WI38 (cell line): Measurements from ENCODE around the gene HBP1.
A peak's percentile ranks its signal among the peaks of the same experiment; 100 is the strongest.
"Not testable (repeated sequence)": the region's sequence is repeated elsewhere in the genome, so short reads cannot be mapped to it uniquely, and the experiment has no call there.

Experiments
- H3K4me3 ChIP-seq: 2 replicates; pipeline ENCODE4 v1.5.1; 2011; ENCODE audit warnings: low read depth, mild to moderate bottlenecking, control low read depth, low read length
- TF ChIP-seq, protein P1 (sequence below): IDR thresholded peaks from 2 replicates; pipeline ENCODE4 v1.5.1; 2012; ENCODE audit warnings: low read depth, mild to moderate bottlenecking, control low read depth, low read length

Gene HBP1

DNA sequence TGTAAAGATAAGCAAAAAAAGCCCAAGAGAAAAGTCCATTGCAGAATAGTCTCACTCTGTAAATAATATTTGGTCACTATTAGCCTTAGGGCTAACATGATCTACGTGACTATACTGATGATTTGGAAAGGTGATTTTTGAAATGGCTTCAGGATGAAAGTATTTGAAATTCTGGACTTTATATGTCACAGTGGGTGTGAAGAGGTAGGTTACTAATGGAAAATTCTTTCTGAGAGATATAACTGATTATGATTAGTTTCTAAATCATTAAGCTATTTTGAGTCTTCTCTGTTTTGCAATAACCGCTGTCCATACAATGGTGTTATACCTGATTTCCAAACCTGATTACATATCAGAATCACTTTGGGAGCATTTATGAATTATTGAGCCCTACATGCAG, 20.1 kb upstream of the HBP1 start:
- TF ChIP-seq, protein P1, sequence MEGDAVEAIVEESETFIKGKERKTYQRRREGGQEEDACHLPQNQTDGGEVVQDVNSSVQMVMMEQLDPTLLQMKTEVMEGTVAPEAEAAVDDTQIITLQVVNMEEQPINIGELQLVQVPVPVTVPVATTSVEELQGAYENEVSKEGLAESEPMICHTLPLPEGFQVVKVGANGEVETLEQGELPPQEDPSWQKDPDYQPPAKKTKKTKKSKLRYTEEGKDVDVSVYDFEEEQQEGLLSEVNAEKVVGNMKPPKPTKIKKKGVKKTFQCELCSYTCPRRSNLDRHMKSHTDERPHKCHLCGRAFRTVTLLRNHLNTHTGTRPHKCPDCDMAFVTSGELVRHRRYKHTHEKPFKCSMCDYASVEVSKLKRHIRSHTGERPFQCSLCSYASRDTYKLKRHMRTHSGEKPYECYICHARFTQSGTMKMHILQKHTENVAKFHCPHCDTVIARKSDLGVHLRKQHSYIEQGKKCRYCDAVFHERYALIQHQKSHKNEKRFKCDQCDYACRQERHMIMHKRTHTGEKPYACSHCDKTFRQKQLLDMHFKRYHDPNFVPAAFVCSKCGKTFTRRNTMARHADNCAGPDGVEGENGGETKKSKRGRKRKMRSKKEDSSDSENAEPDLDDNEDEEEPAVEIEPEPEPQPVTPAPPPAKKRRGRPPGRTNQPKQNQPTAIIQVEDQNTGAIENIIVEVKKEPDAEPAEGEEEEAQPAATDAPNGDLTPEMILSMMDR: no peak
- no peak overlapping the region for H3K4me3 ChIP-seq

DNA sequence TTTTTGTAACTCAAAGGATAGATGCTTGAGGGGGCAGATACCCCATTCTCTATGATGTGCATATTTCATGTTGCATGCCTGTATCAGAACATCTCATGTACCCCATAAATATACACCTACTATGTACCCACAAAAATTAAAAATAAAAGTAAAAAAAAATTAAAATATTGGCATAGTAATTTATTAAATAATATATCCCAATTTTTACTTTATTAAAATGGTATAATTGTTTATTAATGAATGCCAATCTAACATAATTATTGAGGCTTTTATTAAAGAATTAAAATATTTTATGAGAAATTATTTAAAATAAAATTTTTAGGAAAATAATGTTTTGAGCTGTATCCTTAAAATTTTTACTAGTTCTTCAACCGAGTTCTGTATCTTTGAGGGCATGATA, 18.9 kb upstream of the HBP1 start:
- no peak overlapping the region for H3K4me3 ChIP-seq
- TF ChIP-seq, protein P1: no peak

DNA sequence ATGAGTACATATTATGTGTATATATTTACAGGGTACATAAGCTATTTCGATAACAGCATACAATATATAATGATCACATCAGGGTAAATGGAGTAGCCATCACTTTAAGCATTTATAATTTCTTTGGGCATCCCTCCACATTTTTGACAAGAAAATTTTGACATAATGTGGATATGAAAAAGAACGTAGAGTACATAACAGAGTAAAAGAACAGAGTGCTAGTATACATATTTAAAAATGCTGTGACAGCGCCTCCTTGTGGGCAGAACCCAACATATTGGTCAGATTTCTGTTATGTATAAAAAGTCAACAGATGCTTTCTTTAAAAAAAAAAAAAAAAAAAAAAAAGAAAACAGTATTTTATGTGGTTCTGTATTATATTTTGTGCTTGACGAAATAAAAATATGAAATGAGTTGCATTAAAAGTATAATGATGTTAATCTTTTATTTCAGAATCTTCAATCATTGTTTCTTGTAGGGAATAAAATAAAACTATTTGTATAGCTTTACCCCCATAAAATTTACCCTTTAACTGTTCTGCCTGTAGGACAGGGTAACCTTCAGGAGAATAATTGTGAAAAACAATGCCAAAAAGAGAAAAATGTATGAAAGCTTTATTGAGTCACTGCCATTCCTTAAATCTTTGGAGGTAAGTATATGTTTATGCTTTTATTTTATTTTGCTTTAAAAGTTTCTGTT, 18.3 kb upstream of the HBP1 start:
- TF ChIP-seq, protein P1: 0 out of 2 replicates have a peak, but pooled peaks have one; percentile 22
- H3K4me3 ChIP-seq: no peak overlapping the region

DNA sequence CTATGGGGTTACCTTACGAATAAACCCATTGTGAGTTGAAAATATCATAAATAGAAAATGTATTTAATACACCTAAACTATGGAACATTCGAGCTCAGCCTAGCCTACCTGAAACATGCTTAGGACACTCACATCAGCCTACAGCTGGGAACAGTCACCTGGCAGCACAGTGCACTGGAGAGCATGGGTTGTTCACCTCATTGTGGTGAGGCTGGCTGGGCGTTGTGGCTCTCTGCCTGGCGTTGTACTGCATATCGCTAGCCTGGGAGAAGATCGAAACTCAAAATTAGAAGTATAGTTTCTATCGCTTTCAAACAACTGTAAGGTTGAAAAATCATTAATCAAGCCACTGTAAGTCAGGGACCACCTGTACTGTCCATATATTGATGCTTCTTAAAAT, 17.3 kb upstream of the HBP1 start:
- H3K4me3 ChIP-seq: no peak overlapping the region
- TF ChIP-seq, protein P1: no peak

DNA sequence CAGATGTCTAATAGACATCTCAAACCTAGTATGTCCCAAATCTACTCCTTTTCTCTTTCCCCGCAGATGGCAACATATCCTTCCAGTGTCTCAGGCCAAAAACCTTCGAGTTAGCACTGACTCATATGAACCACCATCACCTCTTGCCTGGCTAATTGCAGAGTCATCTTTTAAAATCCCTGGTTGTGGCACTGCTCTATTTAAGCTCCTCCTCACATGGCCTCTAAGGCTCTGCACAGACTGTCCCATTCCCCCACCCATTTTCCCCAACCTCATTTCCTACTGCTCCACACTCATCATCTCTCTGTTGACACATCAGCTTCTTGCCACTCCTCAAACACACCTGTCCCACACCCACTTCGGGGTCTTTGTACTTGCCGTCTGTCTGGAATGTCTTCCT, 16.8 kb upstream of the HBP1 start:
- TF ChIP-seq, protein P1: no peak
- no peak overlapping the region for H3K4me3 ChIP-seq

DNA sequence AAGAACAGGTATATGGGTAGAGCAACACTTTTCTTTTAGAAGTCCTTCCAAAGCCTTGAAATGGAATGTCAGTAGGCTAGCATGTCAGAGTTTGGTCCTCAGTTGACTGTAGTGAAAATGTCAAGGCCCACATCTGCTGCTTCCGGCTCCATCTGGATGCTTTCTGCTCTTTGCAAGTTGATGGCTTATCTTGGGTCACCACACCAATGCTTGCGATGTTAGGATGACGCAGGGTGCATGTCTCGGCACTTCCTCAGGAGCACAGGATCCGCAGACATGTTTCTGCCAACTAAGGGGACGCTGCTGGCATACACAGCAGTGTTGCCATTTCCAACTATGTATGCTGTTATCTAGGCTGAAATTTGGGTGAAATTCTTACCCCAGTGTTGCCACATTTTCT, 14.0 kb upstream of the HBP1 start:
- TF ChIP-seq, protein P1: no peak
- no peak overlapping the region for H3K4me3 ChIP-seq

DNA sequence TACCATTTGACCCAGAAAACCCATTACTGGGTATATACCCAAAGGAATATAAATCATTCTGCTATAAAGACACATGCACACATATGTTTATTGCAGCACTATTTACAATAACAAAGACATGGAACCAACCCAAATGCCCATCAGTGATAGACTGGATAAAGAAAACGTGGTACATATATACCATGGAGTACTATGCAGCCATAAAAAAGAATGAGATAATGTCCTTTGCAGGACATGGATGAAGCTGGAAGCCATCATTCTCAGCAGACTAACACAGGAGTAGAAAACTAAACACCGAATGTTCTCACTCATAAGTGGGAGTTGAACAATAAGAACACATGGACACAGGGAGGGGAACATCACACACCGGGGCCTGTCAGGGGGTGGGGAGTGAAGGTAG, 13.1 kb upstream of the HBP1 start:
- not testable (repeated sequence) for H3K4me3 ChIP-seq

DNA sequence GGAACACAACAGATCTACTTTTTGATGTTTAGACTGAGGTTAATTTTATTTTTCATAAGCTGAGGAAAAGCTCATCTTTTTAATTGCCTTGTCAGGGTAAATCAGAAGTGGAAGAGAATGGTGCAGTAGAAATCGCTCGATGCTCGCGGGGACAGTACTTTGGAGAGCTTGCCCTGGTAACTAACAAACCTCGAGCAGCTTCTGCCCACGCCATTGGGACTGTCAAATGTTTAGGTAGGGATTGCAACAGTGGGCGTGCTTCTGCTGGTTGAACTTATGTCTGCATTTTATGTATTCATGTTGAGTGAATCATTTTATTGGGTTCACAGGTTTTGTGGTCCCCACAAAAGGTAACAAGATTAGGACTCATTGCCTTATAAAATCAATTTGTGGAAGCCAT, 11.7 kb upstream of the HBP1 start:
- no peak overlapping the region for H3K4me3 ChIP-seq
- TF ChIP-seq, protein P1: no peak
